HCEC 1CT (cell line): ENCODE measurements around the gene NAGK.
"Not testable (repeated sequence)": the region's sequence is repeated elsewhere in the genome, so short reads cannot be mapped to it uniquely, and the experiment has no call there.

Experiments
- DNase-seq: peaks from one replicate; pipeline ENCODE4 v3.0.0-alpha.2; 2017

The NAGK gene

DNA sequence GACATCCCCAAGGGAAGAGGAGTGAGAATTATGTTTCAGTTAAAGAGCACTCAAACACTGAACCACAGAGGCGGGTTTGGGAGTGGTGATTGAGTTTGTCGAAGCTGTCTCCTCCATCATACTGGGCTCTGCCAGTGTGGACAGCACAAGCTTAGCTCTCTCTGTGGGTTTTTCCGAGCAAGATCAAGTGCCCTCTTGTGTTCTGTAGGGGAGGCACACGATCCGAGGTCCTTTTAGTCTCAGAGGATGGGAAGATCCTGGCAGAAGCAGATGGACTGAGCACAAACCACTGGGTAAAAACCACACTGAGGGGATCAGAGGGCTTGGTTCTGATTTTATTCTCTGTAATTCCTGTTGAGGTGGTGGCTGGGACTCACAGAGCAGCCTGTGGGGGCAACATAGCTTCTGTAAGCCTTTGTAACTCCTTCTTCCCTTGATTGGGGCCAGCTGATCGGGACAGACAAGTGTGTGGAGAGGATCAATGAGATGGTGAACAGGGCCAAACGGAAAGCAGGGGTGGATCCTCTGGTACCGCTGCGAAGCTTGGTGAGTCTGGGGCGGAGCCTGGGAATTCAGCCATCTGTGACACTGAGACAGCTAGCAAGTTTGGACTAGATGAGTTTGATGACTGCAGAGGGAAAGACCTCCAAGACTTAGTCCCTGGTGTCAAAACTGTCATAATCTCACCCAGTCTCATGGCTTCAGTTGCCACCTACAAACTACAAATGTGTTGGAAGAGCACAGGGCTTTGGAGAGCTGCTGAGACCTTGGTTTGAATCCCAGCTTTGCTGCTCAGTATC is 2.0 kb downstream of the NAGK start:
- peak; percentile 39 for DNase-seq

DNA sequence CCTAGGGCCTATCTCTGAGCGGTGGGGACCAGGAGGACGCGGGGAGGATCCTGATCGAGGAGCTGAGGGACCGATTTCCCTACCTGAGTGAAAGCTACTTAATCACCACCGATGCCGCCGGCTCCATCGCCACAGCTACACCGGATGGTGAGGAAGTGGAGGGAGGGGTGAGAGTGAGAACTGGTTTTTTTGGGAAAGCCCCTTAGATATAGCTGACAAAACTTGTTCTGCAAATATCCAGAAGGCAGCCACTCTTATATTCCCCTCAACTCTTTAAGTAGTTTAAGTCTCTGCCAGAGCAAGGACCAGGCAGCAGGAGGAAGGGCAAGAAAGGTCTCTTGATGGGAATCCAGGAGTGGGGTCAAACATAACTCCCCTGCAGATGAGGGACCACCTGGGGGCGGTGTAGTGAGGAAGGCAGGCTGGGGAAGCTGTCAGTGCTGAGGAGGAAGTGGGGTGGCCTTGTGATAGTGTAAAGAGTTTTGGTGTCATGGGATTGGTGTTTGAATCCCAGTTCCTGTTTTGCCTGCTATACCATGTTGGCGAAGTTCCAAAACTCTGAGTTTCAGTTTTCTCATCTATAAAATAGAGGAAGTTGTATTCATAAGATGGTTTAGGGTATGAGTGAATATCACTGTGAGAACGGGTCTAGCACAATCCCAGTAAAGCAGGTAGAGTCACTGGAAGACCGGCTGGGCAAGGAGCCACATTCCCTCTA is 3.4 kb downstream of the NAGK start:
- DNase-seq = no peak

DNA sequence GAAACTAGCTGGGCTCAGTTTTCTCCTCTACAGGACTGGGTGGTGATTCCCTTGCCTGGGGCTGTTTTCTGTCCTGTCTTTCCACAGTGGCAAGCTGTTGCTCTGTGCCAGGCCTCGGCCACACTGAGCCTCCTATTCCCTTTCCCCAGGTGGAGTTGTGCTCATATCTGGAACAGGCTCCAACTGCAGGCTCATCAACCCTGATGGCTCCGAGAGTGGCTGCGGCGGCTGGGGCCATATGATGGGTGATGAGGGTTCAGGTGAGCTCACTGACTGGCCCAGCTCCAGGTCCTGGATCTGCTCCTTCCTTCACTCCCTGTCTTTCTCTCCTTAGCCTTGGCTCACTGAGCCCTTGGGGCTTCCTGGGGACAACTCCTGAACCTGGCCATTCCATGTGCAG is 4.0 kb downstream of the NAGK start:
- no peak for DNase-seq

DNA sequence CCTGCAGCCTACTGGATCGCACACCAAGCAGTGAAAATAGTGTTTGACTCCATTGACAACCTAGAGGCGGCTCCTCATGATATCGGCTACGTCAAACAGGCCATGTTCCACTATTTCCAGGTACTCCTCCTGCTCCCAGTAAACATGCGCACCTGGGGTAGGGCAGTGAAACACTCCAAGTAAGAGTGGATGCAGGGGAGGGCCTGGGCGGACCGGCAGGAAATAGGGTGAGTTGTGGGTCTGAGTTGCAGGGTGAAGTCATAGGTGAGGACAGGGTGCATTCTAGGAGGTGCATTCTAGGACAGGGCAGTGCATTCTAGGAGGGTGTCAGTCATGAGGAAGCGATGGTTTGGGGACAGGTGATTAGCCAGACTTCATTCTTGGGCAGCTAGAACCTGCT is 5.0 kb downstream of the NAGK start:
- DNase-seq = no peak

DNA sequence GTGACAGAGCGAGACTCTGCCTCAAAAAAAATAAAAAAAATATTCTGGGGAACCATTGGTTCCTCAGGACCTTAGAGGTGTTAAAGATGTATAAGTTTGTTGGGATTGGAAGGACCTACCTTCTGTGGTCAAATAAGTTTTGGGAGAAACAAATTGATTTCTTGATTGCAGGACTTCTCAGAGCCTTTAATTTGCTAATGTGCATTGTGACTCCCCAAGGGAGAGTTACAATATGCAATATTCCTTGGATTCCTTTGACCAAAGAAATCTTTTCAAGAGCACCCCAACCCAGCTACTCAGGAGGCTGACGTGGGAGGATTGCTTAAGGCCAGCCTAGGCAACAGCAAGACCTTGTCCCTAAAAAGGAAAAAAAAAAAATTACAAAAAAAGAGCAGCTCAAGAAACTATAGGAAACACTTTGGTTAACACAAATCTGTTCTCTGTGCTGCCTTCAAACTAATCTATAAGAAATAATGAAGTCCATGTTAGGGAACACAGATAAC is 6.5 kb downstream of the NAGK start:
- DNase-seq = no peak

DNA sequence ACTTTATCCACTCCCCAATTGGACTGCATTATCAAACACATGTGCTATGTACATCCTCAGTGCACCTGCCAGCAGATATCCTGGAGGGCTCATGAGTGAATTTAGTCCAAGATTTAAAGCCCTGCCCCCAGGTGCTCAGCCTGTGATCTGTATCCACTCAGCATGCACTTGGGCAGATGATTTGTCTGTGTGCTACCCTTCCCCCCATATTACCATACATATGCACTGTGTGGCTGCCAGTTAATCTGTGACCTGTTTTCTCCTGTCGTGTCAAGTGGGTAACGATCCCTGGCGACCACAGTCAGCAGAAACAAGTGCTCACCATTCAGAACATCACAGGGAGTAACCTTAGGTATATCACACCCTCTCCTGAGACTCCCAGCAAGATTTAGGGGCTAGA is 10.2 kb downstream of the NAGK start:
- DNase-seq = no peak

DNA sequence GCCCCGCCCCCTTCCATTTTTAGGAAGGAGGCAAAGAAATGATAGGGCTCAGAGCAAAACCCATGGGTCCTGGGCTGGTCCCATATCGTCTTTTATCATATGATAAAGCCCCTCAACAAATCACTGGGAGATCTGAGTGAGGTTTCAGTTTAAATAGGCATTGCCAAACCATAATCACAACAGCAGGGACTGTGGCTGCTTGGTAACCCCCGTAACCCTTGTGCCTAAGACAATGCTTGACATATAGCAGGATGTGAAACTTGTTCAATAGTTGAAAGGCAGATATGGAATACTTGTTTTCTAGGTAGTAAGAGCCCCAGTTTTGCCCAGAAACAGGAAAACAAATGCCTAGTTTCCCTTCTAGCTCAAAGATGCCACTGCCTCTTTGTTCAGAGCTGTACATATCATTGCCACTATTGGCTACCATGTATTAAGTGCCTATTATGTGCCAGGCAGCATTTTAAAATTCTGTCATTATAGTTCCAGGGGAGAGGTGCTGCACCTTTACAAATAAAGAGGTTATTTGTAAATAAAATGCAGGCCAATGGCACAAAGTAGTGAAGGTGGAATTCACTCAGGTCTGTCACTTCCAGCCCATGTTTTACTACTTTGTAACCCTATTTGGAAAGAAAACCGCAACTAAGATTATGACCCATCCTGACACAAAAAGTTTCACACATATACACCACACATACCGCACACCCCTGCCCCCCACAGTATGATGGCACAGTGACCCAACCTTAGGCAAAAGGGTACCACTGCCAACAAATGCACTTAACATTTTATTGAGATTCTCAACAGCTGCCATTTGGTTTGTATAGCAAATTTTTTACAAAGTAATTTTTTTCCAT is 14.2 kb downstream of the NAGK start:
- DNase-seq = no peak

DNA sequence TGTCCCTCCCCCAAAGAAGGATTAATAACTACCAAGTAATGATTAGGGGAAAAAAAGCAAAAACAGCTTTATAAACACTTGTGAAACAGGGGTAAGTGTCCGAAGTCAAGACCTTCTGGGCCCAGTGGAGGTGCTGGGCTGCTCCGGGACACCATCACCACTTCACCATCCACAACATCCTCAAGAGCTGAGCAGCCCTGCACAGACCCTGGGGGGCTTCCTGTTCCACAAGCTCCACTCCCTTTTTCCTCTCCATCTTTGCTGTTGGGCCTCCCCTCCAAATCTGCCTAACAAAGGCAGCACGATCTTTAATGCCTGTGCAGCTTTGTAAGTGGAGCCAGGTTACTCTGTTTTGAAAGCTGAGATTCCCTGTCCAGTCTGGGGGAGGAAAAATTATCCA is 14.8 kb downstream of the NAGK start:
- not testable (repeated sequence) for DNase-seq

DNA sequence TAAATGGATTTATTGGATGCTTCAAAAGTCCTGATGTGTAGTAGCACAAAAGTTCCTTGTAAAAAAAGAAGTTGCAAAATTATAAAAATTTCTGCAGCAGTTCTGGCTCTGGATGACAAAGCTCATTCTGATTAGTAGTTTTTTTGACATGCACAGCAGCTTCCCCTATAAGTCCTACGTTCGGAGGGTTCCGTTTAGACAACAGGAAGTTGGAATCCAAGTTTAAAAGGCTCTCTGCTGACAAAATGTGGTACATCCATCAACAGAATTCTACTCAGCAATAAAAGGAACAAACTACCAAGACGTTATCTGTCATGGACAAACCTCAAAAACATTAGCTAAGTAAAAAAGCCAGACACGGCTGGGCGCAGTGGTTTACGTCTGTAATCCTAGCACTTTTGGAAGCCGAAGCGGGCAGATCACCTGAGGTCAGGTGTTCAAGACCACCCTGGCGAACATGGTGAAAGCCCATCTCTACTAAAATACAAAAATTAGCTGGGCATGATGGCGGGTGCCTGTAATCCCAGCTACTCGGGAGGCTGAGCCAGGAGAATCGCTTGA is 15.4 kb downstream of the NAGK start:
- not testable (repeated sequence) for DNase-seq

DNA sequence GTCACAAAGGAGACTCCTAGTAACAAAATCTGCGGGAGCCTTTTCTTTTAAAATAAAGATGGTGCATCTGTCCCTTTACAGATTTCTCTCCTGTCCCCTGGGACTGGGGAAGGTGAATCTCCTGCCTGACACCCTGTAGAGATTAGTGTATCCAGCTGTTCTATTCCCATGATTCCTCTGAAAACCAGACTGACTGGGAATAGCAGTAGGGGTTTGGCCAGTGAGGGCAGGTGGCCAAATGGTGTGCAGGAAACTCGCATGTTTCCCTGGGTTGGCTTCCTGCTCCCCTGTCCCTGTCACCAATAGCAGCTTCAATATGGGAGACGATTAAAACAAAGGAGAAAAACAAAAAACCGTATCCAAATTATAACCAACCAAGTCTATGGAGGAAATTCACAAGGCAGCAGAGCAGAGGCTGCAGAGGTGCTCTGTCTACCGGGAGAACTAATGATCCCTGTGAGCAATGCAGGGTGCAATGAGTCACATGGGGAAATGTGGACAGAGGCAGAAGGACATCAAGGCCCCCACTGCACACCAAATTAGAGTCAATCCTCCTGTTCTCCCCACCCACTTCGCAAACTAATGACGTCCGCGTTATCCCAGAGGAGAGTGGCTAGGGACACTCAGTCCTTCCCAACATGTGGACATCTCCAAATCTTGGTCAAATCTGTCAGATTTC is 17.0 kb downstream of the NAGK start:
- not testable (repeated sequence) for DNase-seq

DNA sequence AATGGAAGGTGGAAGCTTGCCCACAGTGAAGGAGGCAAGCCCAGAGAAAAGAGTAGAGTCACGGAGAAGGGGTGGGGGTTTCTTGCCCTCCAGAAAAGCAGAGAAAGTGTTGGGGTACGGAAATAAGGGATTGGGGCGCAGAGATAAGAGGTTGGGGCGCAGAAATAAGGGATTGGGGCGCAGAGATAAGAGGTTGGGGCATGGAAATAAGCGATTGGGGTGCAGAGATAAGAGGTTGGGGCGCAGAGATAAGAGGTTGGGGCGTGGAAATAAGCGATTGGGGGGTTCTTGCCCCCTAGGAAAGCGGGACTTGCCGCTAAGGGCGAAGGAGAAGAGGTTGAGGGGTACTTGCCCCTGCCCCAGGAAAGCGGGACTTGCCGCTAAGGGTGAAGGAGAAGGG is 21.0 kb downstream of the NAGK start:
- DNase-seq = not testable (repeated sequence)

DNA sequence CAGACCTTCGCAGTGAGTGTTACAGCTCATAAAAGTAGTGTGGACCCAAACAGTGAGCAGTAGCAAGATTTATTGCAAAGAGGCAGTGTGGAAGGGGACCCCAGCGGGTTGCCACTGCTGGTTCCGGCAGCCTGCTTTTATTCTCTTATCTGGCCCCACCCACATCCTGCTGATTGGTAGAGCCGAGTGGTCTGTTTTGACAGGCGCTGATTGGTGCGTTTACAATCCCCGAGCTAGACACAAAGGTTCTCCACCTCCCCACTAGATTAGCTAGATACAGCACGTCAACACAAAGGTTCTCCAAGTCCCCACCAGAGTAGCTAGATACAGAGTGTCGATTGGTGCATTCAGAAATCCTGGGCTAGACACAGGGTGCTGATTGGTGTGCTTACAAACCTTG is 23.4 kb downstream of the NAGK start:
- not testable (repeated sequence) for DNase-seq

DNA sequence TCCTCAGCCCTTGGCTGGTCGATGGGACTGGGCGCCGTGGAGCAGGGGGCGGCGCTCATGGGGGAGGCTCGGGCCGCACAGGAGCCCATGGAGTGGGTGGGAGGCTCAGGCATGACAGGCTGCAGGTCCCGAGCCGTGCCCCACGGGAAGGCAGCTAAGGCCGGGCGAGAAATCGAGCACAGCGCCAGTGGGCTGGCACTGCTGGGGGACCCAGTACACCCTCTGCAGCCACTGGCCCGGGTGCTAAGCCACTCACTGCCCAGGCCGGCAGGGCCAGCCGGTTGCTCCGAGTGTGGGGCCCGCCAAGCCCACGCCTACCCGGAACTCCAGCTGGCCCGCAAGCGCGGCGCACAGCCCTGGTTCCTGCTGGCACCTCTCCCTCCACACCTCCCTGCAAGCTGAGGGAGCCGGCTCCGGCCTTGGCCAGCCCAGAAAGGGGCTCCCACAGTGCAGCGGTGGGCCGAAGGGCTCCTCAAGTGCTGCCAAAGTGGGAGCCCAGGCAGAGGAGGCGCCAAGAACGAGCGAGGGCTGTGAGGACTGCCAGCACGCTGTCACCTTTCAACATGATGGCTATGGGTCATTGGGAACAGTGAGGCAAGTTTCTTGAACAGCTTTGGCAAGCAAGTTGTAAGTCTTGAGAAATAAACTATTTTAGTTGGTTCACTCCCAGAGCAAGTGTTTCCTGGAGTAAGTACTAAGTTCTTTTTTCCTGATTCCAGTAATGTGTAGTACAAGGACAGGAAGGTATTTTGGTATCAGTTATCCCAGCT is 24.2 kb downstream of the NAGK start:
- DNase-seq = not testable (repeated sequence)

DNA sequence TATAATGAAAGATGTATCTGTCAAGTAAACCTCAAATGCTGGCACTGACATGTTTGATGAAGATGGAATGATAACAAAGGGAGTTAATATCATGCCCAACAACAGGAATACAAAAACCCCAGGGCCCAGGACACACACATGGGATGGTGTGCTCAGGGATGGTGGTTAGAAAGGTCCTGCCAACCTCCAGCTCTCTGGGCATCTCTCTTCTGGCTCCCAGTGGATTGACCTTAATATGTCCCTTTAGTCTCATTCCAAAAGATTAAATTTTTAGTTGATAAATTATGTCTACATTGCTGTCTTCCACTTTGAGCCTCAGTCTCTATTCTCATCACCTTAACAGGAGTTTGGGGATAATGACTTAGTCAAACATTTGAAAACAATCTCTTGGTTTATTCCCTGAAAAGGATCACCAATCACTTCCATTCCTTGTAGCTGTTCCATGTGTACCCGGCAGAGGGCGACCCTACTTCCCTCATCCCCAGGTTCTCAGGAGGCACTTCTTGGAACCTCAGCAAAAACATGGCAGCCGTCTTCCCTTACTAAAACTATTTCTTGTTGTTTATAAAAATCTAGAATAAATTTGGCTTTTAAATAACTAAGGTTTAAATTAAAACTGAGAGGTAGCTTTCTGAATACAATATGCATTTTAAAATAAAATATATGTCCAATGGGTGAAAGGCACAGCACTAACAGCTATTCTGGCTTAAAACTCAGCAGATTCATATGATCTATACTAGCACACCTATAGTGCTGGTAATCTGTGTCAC is 31.9 kb downstream of the NAGK start:
- peak; percentile 66 for DNase-seq

DNA sequence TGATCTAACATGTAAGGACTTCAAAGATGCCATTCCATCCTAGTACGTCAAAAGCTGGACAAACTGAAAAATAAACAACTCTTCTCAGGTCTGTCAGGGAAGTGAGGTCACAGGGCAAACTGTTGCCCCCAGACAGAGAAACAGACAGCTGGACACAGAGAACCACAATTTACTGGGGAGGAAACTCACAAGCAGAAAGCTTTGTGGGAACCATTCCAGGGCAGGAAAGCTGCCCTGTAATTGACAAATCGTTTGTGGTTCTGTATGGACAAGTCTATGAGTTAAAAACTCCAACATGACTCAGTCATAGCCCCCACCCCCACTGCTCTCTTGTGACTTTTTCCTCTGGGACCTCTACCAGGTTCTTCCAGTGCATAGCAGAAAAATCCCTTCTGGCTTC is 33.2 kb downstream of the NAGK start:
- peak; percentile 37 for DNase-seq

DNA sequence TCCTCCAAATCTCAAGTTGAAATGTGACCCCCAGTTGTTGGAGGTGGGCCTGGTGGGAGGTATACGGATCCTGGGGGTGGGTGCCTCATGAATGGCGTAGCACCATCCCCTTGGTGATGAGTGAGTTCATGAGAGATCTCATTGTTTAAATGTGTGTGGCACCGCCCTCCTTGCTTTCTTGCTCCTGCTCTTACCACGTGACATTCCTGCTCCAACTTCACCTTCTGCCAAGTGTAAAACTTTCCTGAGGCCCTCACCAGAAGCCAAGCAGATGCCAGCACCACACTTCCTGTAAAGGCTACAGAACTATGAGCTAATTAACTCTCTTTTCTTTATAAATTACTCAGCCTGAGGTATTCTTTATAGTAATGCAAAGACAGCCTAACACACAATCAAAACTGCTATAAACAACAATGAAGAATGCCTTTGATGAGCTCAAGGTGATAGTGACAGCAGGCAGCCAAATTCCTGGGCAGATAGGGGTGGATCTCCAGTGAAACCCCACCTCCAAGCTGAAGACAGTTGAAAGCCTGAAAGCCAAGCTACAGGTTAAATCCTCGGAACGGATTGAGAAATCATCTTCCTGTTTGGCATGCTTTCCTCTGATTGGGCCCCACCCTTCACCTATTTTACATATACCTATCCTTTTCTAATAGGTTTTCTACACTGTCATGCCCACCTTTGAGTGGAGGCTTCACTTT is 34.7 kb downstream of the NAGK start:
- no peak for DNase-seq

DNA sequence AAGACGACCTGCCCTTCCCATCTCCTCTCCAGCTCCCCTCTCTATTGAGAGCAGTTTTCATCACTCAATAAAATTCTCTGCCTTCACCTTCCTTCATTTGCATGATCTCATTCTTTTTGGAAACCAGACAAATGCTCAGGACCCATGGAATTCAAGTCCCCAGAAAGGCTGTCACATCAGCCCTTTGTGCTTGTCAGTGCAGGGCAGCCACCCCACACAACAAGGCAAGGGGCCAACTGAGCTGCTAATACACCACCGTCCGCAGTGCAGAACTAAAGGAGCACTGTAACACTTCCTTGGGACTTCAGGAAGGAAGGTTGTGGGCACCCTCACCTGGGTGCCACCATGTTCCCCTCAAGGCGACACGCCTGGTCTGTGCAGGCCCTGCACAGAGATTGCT is 35.4 kb downstream of the NAGK start:
- DNase-seq = no peak

DNA sequence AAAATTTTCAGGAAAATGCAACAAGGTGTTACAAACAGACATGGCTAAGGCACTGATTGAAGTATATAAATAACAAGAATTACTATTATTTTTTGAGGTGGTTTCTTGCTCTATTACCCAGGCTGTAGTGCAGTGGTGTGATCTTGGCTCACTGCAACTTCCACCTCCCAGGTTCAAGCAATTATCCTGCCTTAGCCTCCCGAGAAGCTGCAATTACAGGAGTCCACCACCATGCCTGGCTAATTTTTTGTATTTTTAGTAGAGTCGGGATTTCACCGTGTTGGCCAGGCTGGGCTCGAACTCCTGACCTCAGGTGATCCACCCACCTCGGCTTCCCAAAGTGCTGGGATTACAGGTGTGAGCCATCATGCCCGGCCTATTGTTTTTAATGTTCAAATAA is 38.0 kb downstream of the NAGK start:
- not testable (repeated sequence) for DNase-seq

DNA sequence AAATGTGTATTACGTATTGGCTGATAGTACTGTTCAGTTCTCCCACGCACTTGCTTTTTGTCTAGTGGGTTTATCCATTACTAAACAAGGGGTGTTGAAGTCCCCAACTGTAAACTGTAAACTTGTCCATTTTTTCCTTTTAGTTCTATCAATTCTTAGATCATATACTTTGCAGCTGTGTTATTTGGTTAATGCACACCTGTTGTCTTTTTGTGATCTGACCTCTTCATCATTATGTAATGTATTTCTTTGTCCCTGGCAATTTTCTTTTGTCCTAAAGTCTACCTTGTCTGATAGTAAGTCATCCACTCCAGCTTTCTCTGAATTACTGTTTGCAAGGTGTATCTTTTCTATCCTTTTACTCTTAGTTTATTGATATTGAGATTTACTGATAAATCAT is 39.6 kb downstream of the NAGK start:
- DNase-seq = no peak

DNA sequence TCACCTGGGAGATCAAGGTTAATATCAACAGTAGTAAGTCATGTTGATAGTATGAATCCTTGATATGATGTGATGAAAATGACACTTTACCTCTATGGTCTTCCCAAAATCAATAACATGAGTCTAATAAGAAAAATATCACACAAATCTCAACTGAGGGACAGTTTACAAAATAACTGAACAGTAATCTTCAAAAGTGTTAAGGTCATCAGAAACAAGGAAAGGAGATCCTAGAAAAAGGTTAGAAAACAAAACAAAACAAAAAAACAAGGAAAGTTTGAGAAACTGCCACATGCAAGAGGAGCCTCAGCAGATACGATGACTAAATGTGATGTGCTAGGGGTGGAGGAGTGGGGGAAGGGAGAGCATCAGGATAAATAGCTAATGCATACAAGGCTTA is 45.4 kb downstream of the NAGK start:
- no peak for DNase-seq
